Panc1 (cell line): ENCODE data around the gene FUT8. TPM values are rescaled to one million over a fixed set of nuclear protein-coding genes. Genes with fewer than 3 reads are reported as not detected.

Source experiments
- ATAC-seq: fragments of 200-7000 bp; cut with Tn5 transposase; 2 replicates; pipeline ENCODE4 v1.9.1; 2020; ENCODE audit warnings: mild to moderate bottlenecking, moderate library complexity
- BruUV-seq: library from RNA; stranded (reverse); fragments of 400-500 nt; replicated peaks from 2 replicates; lab custom pipeline; 2021; lab: Mats Ljungman, UMichigan
- CTCF ChIA-PET: fragments of 300-600 bp; sonication (Branson Sonifier 250); formaldehyde crosslinking; loops from one replicate; lab custom pipeline; 2022; ENCODE audit warnings: antibody characterized with exemption; lab: Charles Lee
- POLR2A ChIA-PET: fragments of 300-600 bp; sonication (Branson Sonifier 250); formaldehyde crosslinking; loops from one replicate; lab custom pipeline; 2022; ENCODE audit warnings: antibody characterized with exemption; lab: Charles Lee
- DNase-seq: peaks from one replicate; pipeline ENCODE4 v3.0.0-alpha.2; 2010; ENCODE audit warnings: low read depth, low spot score
- H3K27ac ChIP-seq: 2 replicates; pipeline ENCODE4 v1.5.1; 2011; ENCODE audit warnings: mild to moderate bottlenecking, low read length, inconsistent platforms
- H3K27me3 ChIP-seq: fragments of 200-500 bp; sonication (Bioruptor generic); 2 replicates; pipeline ENCODE4 v1.6.0; 2014; ENCODE audit warnings: low read length, inconsistent platforms; ENCODE audit not compliant: control insufficient read depth, insufficient read depth
- H3K36me3 ChIP-seq: fragments of 200-500 bp; sonication (Bioruptor generic); 2 replicates; pipeline ENCODE4 v1.5.1; 2014; ENCODE audit warnings: inconsistent platforms, mild to moderate bottlenecking, low read length, moderate library complexity; ENCODE audit not compliant: control insufficient read depth, insufficient read depth
- H3K4me1 ChIP-seq: 2 replicates; pipeline ENCODE4 v1.5.1; 2011; ENCODE audit warnings: inconsistent platforms, mild to moderate bottlenecking, low read length, moderate library complexity; ENCODE audit not compliant: control insufficient read depth, insufficient read depth
- H3K4me3 ChIP-seq, 2 experiments: 2 replicates each; pipeline ENCODE4 v1.5.1; 2011 to 2012; ENCODE audit warnings: low read depth in 2 of 2, low read length in 2 of 2, mild to moderate bottlenecking in 2 of 2, inconsistent platforms in 1 of 2, moderate library complexity in 1 of 2
- H3K9me3 ChIP-seq: fragments of 200-500 bp; sonication (Bioruptor generic); 2 replicates; pipeline ENCODE4 v1.5.1; 2014; ENCODE audit warnings: low read depth, mild to moderate bottlenecking, inconsistent platforms, low read length, moderate library complexity; ENCODE audit not compliant: control insufficient read depth, insufficient read depth
- CTCF ChIP-seq: fragments of 450-650 bp; IDR thresholded peaks from 2 replicates; pipeline ENCODE4 v1.5.1; 2017; ENCODE audit warnings: mild to moderate bottlenecking
- POLR2AphosphoS5 ChIP-seq: IDR thresholded peaks from 2 replicates; pipeline ENCODE4 v1.6.1; 2012; ENCODE audit warnings: mild to moderate bottlenecking, low read depth, low read length, moderate library complexity
- REST ChIP-seq, 2 experiments: IDR thresholded peaks; 2 replicates each; pipeline ENCODE4 v1.6.1; 2011 to 2012; ENCODE audit warnings: low read depth in 2 of 2, control low read depth in 1 of 2, low read length in 1 of 2, mild to moderate bottlenecking in 1 of 2, moderate library complexity in 1 of 2; ENCODE audit not compliant: insufficient read depth in 1 of 2
- SIN3A ChIP-seq: IDR thresholded peaks from 2 replicates; pipeline ENCODE4 v1.6.1; 2012; ENCODE audit warnings: low read depth, mild to moderate bottlenecking, low read length, moderate library complexity, borderline replicate concordance; ENCODE audit not compliant: insufficient read depth
- TCF7L2 ChIP-seq: IDR thresholded peaks from 2 replicates; pipeline ENCODE4 v1.6.1; 2011; ENCODE audit warnings: mild to moderate bottlenecking, low read depth, low read length, inconsistent platforms
- in situ Hi-C: cut with HindIII; loops from 2 replicates; pipeline ENCODE4 v1.10.0; 2016; ENCODE audit warnings: low sequenced_read_pairs, low pct_unique_long_range_greater_than_20kb
- intact Hi-C: fragments of 100-400 bp; cut with micrococcal nuclease; formaldehyde crosslinking; loops from one replicate; pipeline ENCODE4 v1.10.0; 2022; ENCODE audit not compliant: unreplicated experiment
- total RNA-seq: library from RNA; stranded (reverse); gene quantifications from one replicate; pipeline ENCODE4 v1.2.1, GENCODE V29; 2021; ENCODE audit not compliant: unreplicated experiment

The FUT8 gene
- total RNA-seq, 1 experiment from 2014 or later: 31.4 TPM

GRCh38 chr14:65387171-65387570 lies 25.4 kb upstream of the FUT8 start:
- Histone ChIP-seq H3K27me3 (no peaks in the 10 kb centered on the region), H3K4me1 (no peaks in the 10 kb centered on the region), H3K36me3 (no peaks in the 10 kb centered on the region), H3K9me3 (no peaks in the 10 kb centered on the region), H3K27ac (no peak overlapping the region), H3K4me3 (no peak overlapping the region)
- in situ Hi-C loops: no loop called here
- BruUV-seq: no TSS peak
- intact Hi-C loops: no loop called here
- no peak for DNase-seq
- ATAC-seq: no peak
- ChIA-PET CTCF (no interaction called here), POLR2A (no interaction called here)
- TF ChIP-seq SIN3A: no peak
- no peak for TF ChIP-seq POLR2AphosphoS5
- TF ChIP-seq REST (IDR thresholded peaks at IDR 0.05; ENCODE audit: insufficient read depth in 1 of 2, low read depth in 2 of 2, low read length in 1 of 2): no peak
- no peak for TF ChIP-seq CTCF
- no peak for TF ChIP-seq TCF7L2

- DNase-seq (no peak), ATAC-seq (no peak)
- Histone ChIP-seq H3K4me3 (no peak overlapping the region), H3K27me3 (no peaks in the 10 kb centered on the region), H3K36me3 (no peaks in the 10 kb centered on the region), H3K4me1 (no peaks in the 10 kb centered on the region), H3K27ac (no peak overlapping the region), H3K9me3 (no peaks in the 10 kb centered on the region)
- ChIA-PET CTCF (no interaction called here), POLR2A (no interaction called here)
- intact Hi-C loops: no loop called here
- in situ Hi-C loops: no loop called here
- BruUV-seq: no TSS peak
- TF ChIP-seq POLR2AphosphoS5 (no peak), TCF7L2 (no peak), SIN3A (no peak), CTCF (no peak), REST (IDR thresholded peaks at IDR 0.05; ENCODE audit: insufficient read depth in 1 of 2, low read depth in 2 of 2, low read length in 1 of 2) (no peak)
Observed at GRCh38 chr14:65387628-65388027, 24.9 kb upstream of the FUT8 start.
